Activated CD4-positive, alpha-beta T cell treated with anti-CD3 and anti-CD28 coated beads for 1 hour (primary cell): ENCODE results near the gene SMARCAL1.

Source experiments
- DNase-seq: peaks from one replicate; pipeline ENCODE4 v3.0.0-alpha.2; 2020

Gene SMARCAL1

GRCh38 chr2:216477283-216478035 lies 65.2 kb downstream of the SMARCAL1 start:
- no peak for DNase-seq

GRCh38 chr2:216478151-216478550 lies 65.9 kb downstream of the SMARCAL1 start:
- no peak for DNase-seq

- no peak for DNase-seq
Observed at GRCh38 chr2:216478791-216479190, 66.5 kb downstream of the SMARCAL1 start.

- no peak for DNase-seq
Observed at GRCh38 chr2:216480221-216480620, 67.9 kb downstream of the SMARCAL1 start.

GRCh38 chr2:216482640-216483039 lies 70.4 kb downstream of the SMARCAL1 start:
- no peak for DNase-seq

GRCh38 chr2:216485237-216485636 lies 73.0 kb downstream of the SMARCAL1 start:
- DNase-seq = no peak

GRCh38 chr2:216485745-216486144 lies 73.5 kb downstream of the SMARCAL1 start:
- DNase-seq = no peak

GRCh38 chr2:216486271-216486670 lies 74.0 kb downstream of the SMARCAL1 start:
- DNase-seq = no peak

- no peak for DNase-seq
Observed at GRCh38 chr2:216486708-216487107, 74.4 kb downstream of the SMARCAL1 start.

- DNase-seq = no peak
Observed at GRCh38 chr2:216490061-216490460, 77.8 kb downstream of the SMARCAL1 start.

- DNase-seq = no peak
Observed at GRCh38 chr2:216491793-216492596, 79.7 kb downstream of the SMARCAL1 start.

GRCh38 chr2:216492597-216493333 lies 80.5 kb downstream of the SMARCAL1 start:
- DNase-seq = no peak

GRCh38 chr2:216493334-216493685 lies 81.0 kb downstream of the SMARCAL1 start:
- DNase-seq = no peak

GRCh38 chr2:216495656-216496055 lies 83.4 kb downstream of the SMARCAL1 start:
- no peak for DNase-seq

- no peak for DNase-seq
Observed at GRCh38 chr2:216497382-216498069, 85.2 kb downstream of the SMARCAL1 start.

GRCh38 chr2:216498070-216498378 lies 85.7 kb downstream of the SMARCAL1 start:
- no peak for DNase-seq

- DNase-seq = peak; percentile 83
Observed at GRCh38 chr2:216498379-216499352, 86.4 kb downstream of the SMARCAL1 start, which contains the start of gene RPL37A. Gene RPL37A, plus strand, starts transcription at chr2:216498844. Its CDS starts 31 bp downstream, at chr2:216498875.

GRCh38 chr2:216499641-216500218 lies 87.4 kb downstream of the SMARCAL1 start:
- DNase-seq = no peak

- DNase-seq = no peak
Observed at GRCh38 chr2:216500572-216500971, 88.3 kb downstream of the SMARCAL1 start.

- no peak for DNase-seq
Observed at GRCh38 chr2:216501854-216502253, 89.6 kb downstream of the SMARCAL1 start.

- no peak for DNase-seq
Observed at GRCh38 chr2:216502381-216503158, 90.3 kb downstream of the SMARCAL1 start.
